GM12874 (cell line): ENCODE measurements around the gene ABCB11.

Source experiments
- TF ChIP-seq, protein P1 (sequence below): IDR thresholded peaks from 2 replicates; pipeline ENCODE4 v1.5.1; 2011; ENCODE audit warnings: low read depth, mild to moderate bottlenecking, control low read depth, low read length, moderate library complexity; ENCODE audit not compliant: insufficient read depth

ABCB11 gene

DNA sequence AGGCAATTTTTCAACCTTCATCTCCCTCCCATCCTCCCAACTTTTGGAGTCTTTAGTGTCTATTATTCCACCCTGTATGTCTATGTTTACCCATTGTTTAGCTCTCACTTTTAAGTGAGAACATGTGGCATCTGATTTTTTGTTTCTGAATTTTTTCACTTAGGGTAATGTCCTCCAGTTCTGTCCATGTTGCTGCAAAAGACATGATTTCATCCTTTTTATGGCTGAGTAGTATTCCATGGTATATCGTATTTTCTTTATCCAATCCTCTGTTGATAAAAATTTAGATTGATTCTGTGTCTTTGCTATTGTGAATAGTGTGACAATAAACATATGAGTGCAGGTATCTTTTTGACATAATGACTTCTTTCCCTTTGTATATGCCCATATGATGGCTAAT is 81.8 kb downstream of the ABCB11 start:
- TF ChIP-seq, protein P1, sequence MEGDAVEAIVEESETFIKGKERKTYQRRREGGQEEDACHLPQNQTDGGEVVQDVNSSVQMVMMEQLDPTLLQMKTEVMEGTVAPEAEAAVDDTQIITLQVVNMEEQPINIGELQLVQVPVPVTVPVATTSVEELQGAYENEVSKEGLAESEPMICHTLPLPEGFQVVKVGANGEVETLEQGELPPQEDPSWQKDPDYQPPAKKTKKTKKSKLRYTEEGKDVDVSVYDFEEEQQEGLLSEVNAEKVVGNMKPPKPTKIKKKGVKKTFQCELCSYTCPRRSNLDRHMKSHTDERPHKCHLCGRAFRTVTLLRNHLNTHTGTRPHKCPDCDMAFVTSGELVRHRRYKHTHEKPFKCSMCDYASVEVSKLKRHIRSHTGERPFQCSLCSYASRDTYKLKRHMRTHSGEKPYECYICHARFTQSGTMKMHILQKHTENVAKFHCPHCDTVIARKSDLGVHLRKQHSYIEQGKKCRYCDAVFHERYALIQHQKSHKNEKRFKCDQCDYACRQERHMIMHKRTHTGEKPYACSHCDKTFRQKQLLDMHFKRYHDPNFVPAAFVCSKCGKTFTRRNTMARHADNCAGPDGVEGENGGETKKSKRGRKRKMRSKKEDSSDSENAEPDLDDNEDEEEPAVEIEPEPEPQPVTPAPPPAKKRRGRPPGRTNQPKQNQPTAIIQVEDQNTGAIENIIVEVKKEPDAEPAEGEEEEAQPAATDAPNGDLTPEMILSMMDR = no peak

DNA sequence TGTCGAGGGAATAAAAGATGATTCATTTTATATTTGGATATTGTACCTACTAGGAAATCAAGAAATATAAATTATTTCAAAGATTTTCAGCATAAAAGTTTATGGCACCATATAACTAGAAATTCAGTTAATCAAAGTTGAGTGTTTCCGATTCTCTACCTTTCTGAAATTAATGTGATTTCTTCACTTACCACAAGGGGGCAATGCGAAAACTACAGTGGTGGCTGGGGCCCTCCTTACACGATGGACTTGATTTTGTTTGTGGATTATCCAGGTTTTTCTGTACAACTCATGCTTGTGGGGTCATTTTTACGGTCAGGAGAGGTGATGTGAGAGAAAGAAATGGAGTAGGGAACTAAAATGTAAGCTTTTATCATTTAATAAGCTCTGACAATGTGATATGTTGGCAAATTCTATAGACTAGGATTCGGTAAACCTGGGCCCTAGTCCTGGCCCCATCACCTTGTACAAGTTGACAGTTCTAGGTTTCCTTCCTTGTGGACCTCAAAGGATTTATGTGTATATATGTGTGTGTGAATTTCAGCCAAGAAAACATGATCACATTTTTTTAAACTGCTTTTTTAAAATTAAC is 82.4 kb downstream of the ABCB11 start:
- TF ChIP-seq, protein P1 = peak; percentile 48; the same call in 1 of the 2 replicates

DNA sequence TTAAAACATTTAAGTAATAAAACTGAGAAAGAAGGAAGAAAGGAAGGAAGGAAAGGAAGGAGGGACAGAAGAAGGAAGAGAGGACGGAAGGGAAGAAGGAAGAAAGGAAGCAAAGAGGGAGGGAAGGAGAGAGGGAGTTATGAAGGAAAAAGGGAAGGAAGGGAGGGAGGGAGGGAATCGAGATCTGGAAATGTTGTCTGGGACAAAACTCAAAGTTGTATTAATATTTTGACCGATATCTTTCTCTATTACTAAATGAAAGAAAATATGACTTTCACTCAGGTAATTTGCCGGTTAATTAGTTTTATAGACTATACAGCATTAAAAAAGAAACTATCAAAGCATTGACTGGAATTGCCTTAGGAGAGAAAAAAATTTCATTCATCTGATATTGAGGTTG is 85.6 kb downstream of the ABCB11 start:
- TF ChIP-seq, protein P1 = no peak

DNA sequence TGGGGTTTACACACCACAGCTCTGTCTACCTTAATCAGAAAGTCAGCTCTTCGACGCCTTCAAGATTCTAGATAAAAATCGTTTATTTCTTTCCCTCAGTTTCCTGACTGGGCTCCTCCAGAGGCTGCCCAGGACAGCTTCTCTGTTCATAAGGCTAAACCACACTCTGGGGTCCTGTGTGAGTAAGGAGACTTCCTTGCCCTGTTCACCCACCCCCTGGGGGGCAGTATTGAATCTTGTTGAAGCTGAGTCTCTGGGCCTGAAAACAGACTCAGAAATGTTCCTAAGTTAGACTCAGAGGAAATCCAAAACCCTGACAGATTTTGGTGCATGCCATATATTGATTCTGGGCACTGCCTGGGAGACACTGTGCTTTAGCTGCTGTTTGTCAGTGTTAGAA is 87.1 kb downstream of the ABCB11 start:
- TF ChIP-seq, protein P1 = no peak

DNA sequence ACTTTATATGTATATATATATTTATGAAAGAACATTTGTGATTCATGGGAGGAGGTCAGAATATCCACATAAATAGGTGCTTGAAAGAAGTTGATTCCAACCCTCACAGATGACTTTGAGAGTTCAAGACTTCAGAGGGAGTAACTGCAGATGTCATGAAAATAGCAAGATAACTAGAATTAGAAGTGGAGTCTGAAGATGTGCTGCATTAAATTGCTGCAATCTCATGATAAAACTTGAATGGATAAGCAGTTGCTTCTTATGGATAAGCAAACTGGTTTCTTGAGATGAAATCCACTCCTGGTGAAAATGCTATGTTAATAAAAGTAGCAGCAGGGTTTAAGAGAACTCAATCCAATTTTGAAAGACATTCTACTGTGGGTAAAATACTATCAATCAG is 89.8 kb downstream of the ABCB11 start:
- TF ChIP-seq, protein P1 = no peak

DNA sequence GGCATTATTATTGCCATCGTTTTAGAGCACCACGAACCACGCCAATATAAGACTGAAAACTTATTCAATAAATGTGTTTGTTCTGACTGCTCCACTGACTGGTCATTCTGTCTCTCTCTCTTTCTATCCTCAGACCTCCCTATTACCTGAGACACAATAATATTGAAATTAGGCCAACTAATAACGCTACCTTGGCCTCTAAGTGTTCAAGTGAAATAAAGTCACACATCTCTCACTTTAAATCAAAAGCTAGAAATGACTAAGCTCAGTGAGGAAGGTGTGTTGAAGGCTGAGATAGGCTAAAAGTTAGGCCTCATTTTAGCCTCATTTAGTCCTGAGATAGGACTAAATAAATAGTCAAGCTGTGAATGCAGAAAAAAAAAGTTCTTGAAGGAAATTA is 91.2 kb downstream of the ABCB11 start:
- TF ChIP-seq, protein P1 = no peak

DNA sequence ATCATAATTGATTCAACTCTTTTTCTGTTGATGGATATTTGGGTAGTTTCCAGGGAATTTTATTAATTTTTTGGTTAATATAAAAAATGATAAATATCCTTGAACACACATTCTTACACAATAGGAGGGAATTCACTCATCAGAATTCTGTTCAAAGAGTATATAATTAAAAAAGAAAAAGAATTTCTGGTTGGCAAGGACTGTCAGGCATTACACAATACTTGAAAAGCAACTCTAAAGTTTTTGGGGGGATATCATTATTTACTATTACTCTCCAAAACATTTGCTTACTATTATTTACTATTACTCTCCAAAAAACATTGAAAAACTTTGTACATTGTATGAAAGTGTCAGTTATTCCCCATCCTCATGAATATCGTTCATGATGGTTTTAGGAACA is 92.1 kb downstream of the ABCB11 start:
- TF ChIP-seq, protein P1 = no peak
